Activated T-cell treated with anti-CD3 and anti-CD28 coated beads, Interleukin-2, amount 50 U/mL, for 4 hours (primary cell): ENCODE measurements around the gene NEURL2. TPM values are rescaled to one million over a fixed set of nuclear protein-coding genes. Genes with fewer than 3 reads are reported as not detected.
A peak's percentile ranks its signal among the peaks of the same experiment; 100 is the strongest.
"Not testable (repeated sequence)": the region's sequence is repeated elsewhere in the genome, so short reads cannot be mapped to it uniquely, and the experiment has no call there.

ENCODE experiments used
- ATAC-seq, 2 donors: fragments of 200-7000 bp; cut with Tn5 transposase; one replicate each; pipeline ENCODE4 v1.10.0; 2021
- DNase-seq: peaks from one replicate; pipeline ENCODE4 v3.0.0-alpha.2; 2020
- H3K27me3 Mint-ChIP-seq: one replicate; pipeline ENCODE4 v1.8.0; 2021; ENCODE audit warnings: low read depth, mixed read lengths
- H3K36me3 Mint-ChIP-seq: one replicate; pipeline ENCODE4 v1.8.0; 2022; ENCODE audit warnings: mixed read lengths; ENCODE audit not compliant: insufficient read depth
- H3K4me1 Mint-ChIP-seq: one replicate; pipeline ENCODE4 v1.8.0; 2021; ENCODE audit warnings: low read depth, mixed read lengths
- H3K4me3 Mint-ChIP-seq: one replicate; pipeline ENCODE4 v1.8.0; 2021; ENCODE audit warnings: mild to moderate bottlenecking, moderate library complexity, mixed read lengths
- H3K9me3 Mint-ChIP-seq: one replicate; pipeline ENCODE4 v1.8.0; 2021; ENCODE audit warnings: mixed read lengths
- total RNA-seq, 3 donors: library from RNA; stranded (reverse); gene quantifications; one replicate each; pipeline ENCODE4 v1.2.1, GENCODE V29; 2021

NEURL2 gene
- total RNA-seq, 3 donors from 2014 or later: 1.3 TPM

GRCh38 chr20:45910670-45911485 lies 19.9 kb upstream of the NEURL2 start:
- peaks cover 9% of the 10 kb centered on the region for H3K27me3 Mint-ChIP-seq
- H3K36me3 Mint-ChIP-seq: no peaks in the 10 kb centered on the region
- peak overlapping the region; percentile 78 for H3K4me3 Mint-ChIP-seq
- H3K9me3 Mint-ChIP-seq: no peaks in the 10 kb centered on the region
- peaks cover 18% of the 10 kb centered on the region for H3K4me1 Mint-ChIP-seq
- DNase-seq (peak; percentile 87), ATAC-seq (peak; percentile 92 to 93)

GRCh38 chr20:45909817-45910669 lies 19.0 kb upstream of the NEURL2 start:
- no peaks in the 10 kb centered on the region for H3K9me3 Mint-ChIP-seq
- ATAC-seq: no peak

GRCh38 chr20:45909336-45909808 lies 18.4 kb upstream of the NEURL2 start:
- Mint-ChIP-seq H3K36me3 (no peaks in the 10 kb centered on the region), H3K9me3 (no peaks in the 10 kb centered on the region), H3K27me3 (peaks cover 5% of the 10 kb centered on the region), H3K4me1 (peaks cover 17% of the 10 kb centered on the region), H3K4me3 (no peak overlapping the region)
- DNase-seq (no peak), ATAC-seq (no peak)

More at GRCh38 chr20:45909817-45910669, 19.0 kb upstream of the NEURL2 start:
- no peak for DNase-seq
- H3K36me3 Mint-ChIP-seq: no peaks in the 10 kb centered on the region
- peak overlapping the region; percentile 78 for H3K4me3 Mint-ChIP-seq
- H3K4me1 Mint-ChIP-seq: peaks cover 18% of the 10 kb centered on the region
- peaks cover 5% of the 10 kb centered on the region for H3K27me3 Mint-ChIP-seq

- no peaks in the 10 kb centered on the region for H3K9me3 Mint-ChIP-seq
These were observed 17.1 kb upstream of the NEURL2 start for GRCh38 chr20:45908084-45908483.

GRCh38 chr20:45907219-45907948 lies 16.4 kb upstream of the NEURL2 start:
- DNase-seq (no peak), ATAC-seq (no peak)
- Mint-ChIP-seq H3K36me3 (no peaks in the 10 kb centered on the region), H3K27me3 (no peaks in the 10 kb centered on the region), H3K4me1 (peaks cover 14% of the 10 kb centered on the region), H3K9me3 (no peaks in the 10 kb centered on the region), H3K4me3 (no peak overlapping the region)

More at GRCh38 chr20:45908084-45908483, 17.1 kb upstream of the NEURL2 start:
- DNase-seq: no peak
- ATAC-seq: no peak
- H3K27me3 Mint-ChIP-seq: peaks cover 1% of the 10 kb centered on the region
- no peak overlapping the region for H3K4me3 Mint-ChIP-seq
- peaks cover 16% of the 10 kb centered on the region for H3K4me1 Mint-ChIP-seq
- no peaks in the 10 kb centered on the region for H3K36me3 Mint-ChIP-seq

- Mint-ChIP-seq H3K27me3 (no peaks in the 10 kb centered on the region), H3K36me3 (no peaks in the 10 kb centered on the region)
These were observed 14.6 kb upstream of the NEURL2 start for GRCh38 chr20:45905505-45906079.

GRCh38 chr20:45904583-45905504 lies 13.8 kb upstream of the NEURL2 start:
- DNase-seq (no peak), ATAC-seq (no peak)
- Mint-ChIP-seq H3K4me1 (no peaks in the 10 kb centered on the region), H3K9me3 (no peaks in the 10 kb centered on the region), H3K36me3 (no peaks in the 10 kb centered on the region), H3K27me3 (no peaks in the 10 kb centered on the region), H3K4me3 (no peak overlapping the region)

More at GRCh38 chr20:45905505-45906079, 14.6 kb upstream of the NEURL2 start:
- H3K4me3 Mint-ChIP-seq: no peak overlapping the region
- no peak for DNase-seq
- no peaks in the 10 kb centered on the region for H3K9me3 Mint-ChIP-seq
- H3K4me1 Mint-ChIP-seq: peaks cover 1% of the 10 kb centered on the region
- no peak for ATAC-seq

- Mint-ChIP-seq H3K27me3 (no peaks in the 10 kb centered on the region), H3K4me3 (no peak overlapping the region), H3K4me1 (no peaks in the 10 kb centered on the region), H3K36me3 (peaks cover 14% of the 10 kb centered on the region), H3K9me3 (no peaks in the 10 kb centered on the region)
- ATAC-seq (no peak), DNase-seq (no peak)
These were observed 11.2 kb upstream of the NEURL2 start for GRCh38 chr20:45902199-45902701.

- H3K27me3 Mint-ChIP-seq, H3K4me3 Mint-ChIP-seq, DNase-seq, H3K4me1 Mint-ChIP-seq, H3K9me3 Mint-ChIP-seq, ATAC-seq: not testable (repeated sequence)
- peaks cover 16% of the 10 kb centered on the region for H3K36me3 Mint-ChIP-seq
These were observed 10.3 kb upstream of the NEURL2 start for GRCh38 chr20:45901332-45901731.

GRCh38 chr20:45899046-45899835 lies 8.2 kb upstream of the NEURL2 start:
- ATAC-seq (no peak), DNase-seq (no peak)
- Mint-ChIP-seq H3K4me1 (peaks cover 2% of the 10 kb centered on the region), H3K36me3 (peaks cover 17% of the 10 kb centered on the region), H3K27me3 (no peaks in the 10 kb centered on the region), H3K9me3 (no peaks in the 10 kb centered on the region), H3K4me3 (no peak overlapping the region)

- peaks cover 22% of the 10 kb centered on the region for H3K36me3 Mint-ChIP-seq
- peaks cover 10% of the 10 kb centered on the region for H3K4me1 Mint-ChIP-seq
- ATAC-seq (no peak), DNase-seq (no peak)
- H3K4me3 Mint-ChIP-seq: no peak overlapping the region
- no peaks in the 10 kb centered on the region for H3K27me3 Mint-ChIP-seq
- no peaks in the 10 kb centered on the region for H3K9me3 Mint-ChIP-seq
These were observed 7.3 kb upstream of the NEURL2 start for GRCh38 chr20:45898285-45898684.

GRCh38 chr20:45897692-45898091 lies 6.7 kb upstream of the NEURL2 start:
- DNase-seq (no peak), ATAC-seq (no peak)
- Mint-ChIP-seq H3K36me3 (peaks cover 22% of the 10 kb centered on the region), H3K4me1 (peaks cover 16% of the 10 kb centered on the region), H3K27me3 (no peaks in the 10 kb centered on the region), H3K4me3 (no peak overlapping the region), H3K9me3 (no peaks in the 10 kb centered on the region)
